Adrenal gland (tissue), 5 donors: ENCODE data around the gene AK5.

ENCODE experiments used
- POLR2A ChIP-seq, 2 donors: fragments of 450-650 bp; IDR thresholded peaks; one replicate each; pipeline ENCODE4 v1.6.1; 2017; ENCODE audit warnings: antibody characterized with exemption in 2 of 2, mild to moderate bottlenecking in 2 of 2, moderate library complexity in 1 of 2
- TF ChIP-seq, protein P1 (sequence below), 6 experiments: fragments of 450-650 bp in 4 of 6; fragments of 200-600 bp in 2 of 6; sonication (generic) in 1 of 6; IDR thresholded peaks; 1 replicate in 5 of 6; 2 replicates in 1 of 6; pipeline versions ENCODE4 v1.5.1 to v1.8.0; 2016 to 2021; ENCODE audit warnings: antibody characterized with exemption in 6 of 6, mild to moderate bottlenecking in 2 of 6, moderate library complexity in 1 of 6
- donor health status: DM: no; HTN: no; CAD: no.

DNA sequence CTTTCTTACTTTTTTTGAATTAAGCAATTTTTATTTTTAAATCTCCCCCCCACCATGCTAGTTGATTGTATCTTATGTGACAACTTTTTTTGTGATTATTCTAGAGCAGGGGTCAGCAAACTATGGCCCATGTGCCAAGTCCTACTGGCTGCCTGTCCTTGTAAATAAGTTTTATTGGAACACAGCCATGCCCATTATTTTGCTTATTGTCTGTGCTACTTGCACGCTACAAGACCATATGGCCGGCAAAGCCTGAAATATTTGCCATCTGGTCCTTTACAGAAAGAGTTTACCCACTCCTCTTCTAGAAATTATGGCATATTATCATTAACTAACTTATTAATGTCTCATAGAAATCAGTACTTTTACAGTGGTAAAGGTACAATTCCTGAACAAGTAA lies 51.7 kb downstream of the AK5 start:
- TF ChIP-seq, protein P1, sequence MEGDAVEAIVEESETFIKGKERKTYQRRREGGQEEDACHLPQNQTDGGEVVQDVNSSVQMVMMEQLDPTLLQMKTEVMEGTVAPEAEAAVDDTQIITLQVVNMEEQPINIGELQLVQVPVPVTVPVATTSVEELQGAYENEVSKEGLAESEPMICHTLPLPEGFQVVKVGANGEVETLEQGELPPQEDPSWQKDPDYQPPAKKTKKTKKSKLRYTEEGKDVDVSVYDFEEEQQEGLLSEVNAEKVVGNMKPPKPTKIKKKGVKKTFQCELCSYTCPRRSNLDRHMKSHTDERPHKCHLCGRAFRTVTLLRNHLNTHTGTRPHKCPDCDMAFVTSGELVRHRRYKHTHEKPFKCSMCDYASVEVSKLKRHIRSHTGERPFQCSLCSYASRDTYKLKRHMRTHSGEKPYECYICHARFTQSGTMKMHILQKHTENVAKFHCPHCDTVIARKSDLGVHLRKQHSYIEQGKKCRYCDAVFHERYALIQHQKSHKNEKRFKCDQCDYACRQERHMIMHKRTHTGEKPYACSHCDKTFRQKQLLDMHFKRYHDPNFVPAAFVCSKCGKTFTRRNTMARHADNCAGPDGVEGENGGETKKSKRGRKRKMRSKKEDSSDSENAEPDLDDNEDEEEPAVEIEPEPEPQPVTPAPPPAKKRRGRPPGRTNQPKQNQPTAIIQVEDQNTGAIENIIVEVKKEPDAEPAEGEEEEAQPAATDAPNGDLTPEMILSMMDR (IDR thresholded peaks at IDR 0.05) = no peak
- no peak for TF ChIP-seq POLR2A (IDR thresholded peaks at IDR 0.05)
